Large intestine (tissue), 3 donors: ENCODE data around the gene EPHA5. TPM values are rescaled to one million over a fixed set of nuclear protein-coding genes. Genes with fewer than 3 reads are reported as not detected.

Experiments
- DNase-seq, 2 donors: peaks; one replicate each; pipeline versions ENCODE4 v3.0.0 to v3.0.0-alpha.2; 2013
- H3K27ac ChIP-seq: one replicate; pipeline ENCODE4 v1.5.1; 2013; ENCODE audit warnings: low read length
- H3K27me3 ChIP-seq: 2 replicates; pipeline ENCODE4 v1.6.1; 2013; ENCODE audit warnings: low read length; ENCODE audit not compliant: control insufficient read depth, insufficient read depth
- H3K36me3 ChIP-seq: 2 replicates; pipeline ENCODE4 v1.6.1; 2013; ENCODE audit warnings: low read length; ENCODE audit not compliant: control insufficient read depth, insufficient read depth
- H3K4me1 ChIP-seq: one replicate; pipeline ENCODE4 v1.6.1; 2013; ENCODE audit warnings: low read length; ENCODE audit not compliant: control insufficient read depth, insufficient read depth
- H3K4me3 ChIP-seq: one replicate; pipeline ENCODE4 v1.5.1; 2013; ENCODE audit warnings: low read length
- H3K9me3 ChIP-seq: one replicate; pipeline ENCODE4 v1.6.1; 2013; ENCODE audit warnings: mild to moderate bottlenecking, low read depth, low read length, moderate library complexity; ENCODE audit not compliant: control insufficient read depth
- WGBS: methylation state at CpG from one replicate; pipeline ENCODE4 v1.1.5; 2013; ENCODE audit warnings: low lambda C conversion rate; ENCODE audit not compliant: insufficient coverage; 5-methylcytosine and 5-hydroxymethylcytosine counted together
- polyA plus RNA-seq: library from polyadenylated mRNA; unstranded; fragments of 120-200 nt; gene quantifications from one replicate; pipeline ENCODE4 v1.2.1, GENCODE V29; 2013

The EPHA5 gene
- polyA plus RNA-seq, 1 donor, result 0.72 TPM

DNA sequence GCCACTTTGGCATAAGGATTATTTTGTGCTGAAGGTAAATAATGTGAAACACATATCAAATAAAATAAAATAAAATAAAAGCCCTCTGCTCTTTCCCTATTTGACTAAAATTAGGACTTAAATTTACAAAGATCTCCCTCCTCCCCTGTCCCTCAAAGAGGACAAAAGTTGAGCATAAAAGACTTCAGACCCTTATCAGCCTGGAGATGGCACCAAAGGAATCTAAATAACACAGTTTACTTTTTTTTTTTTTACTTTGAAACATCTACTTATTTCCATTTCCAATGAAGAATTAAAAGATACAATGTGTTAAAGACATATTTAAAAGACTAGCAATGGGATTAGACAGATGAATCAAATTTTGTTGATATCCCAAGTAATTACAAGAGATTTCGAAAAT lies 89.7 kb downstream of the EPHA5 start:
- Histone ChIP-seq H3K27ac (no peak overlapping the region), H3K4me3 (no peak overlapping the region), H3K27me3 (no peaks in the 10 kb centered on the region), H3K9me3 (no peaks in the 10 kb centered on the region), H3K36me3 (no peaks in the 10 kb centered on the region), H3K4me1 (no peaks in the 10 kb centered on the region)
- no peak for DNase-seq
- 100% methylated on average over 1 of the region's 1 CpG for WGBS

DNA sequence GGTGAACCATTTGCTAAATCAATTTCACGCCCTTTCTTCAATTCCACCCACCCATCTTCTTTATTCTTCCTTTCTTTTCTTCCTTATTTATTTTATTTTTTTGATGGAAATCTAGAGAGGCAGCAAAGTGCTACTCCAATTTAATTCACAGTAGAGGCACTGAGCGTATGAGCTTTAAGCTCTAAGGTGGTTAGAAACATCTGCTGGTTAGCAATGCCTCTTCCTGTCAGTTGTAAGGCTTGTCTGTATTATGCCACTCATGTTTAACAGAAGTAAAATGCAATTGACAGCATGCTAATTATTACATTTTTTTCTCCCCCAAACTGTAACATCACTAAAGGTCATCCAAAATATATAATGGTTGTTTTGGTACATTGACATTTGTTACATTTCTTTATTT lies 103.8 kb downstream of the EPHA5 start:
- H3K27me3 ChIP-seq, result no peaks in the 10 kb centered on the region
- no peaks in the 10 kb centered on the region for H3K4me1 ChIP-seq
- H3K27ac ChIP-seq, result no peak overlapping the region
- H3K4me3 ChIP-seq, result no peak overlapping the region
- no peaks in the 10 kb centered on the region for H3K36me3 ChIP-seq
- no peak for DNase-seq
- no peaks in the 10 kb centered on the region for H3K9me3 ChIP-seq
- WGBS, result 64% methylated on average over 1 of the region's 2 CpGs

DNA sequence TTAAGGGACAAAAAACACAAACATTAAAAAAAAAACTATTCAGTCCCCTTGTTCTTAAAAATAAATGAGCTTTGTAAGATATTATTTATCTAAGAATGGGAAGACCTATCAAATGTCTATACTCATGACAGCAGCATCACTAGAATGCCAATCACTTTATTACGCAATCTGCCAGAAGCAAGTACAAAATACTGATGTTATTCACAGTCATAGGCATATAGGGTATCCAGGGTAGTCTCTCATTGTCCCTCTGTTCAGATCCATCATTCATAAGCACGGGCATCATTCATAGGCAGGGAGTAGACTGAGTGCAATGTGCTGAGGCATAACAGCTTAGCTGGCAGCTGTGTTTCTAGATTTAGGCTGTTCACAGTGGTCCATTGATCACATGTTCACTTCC lies 109.1 kb downstream of the EPHA5 start:
- no peak overlapping the region for H3K4me3 ChIP-seq
- no peak for DNase-seq
- no CpG with 5 or more reads among the region's 2 CpGs for WGBS
- H3K4me1 ChIP-seq, result no peaks in the 10 kb centered on the region
- H3K9me3 ChIP-seq, result no peaks in the 10 kb centered on the region
- no peaks in the 10 kb centered on the region for H3K36me3 ChIP-seq
- no peaks in the 10 kb centered on the region for H3K27me3 ChIP-seq
- no peak overlapping the region for H3K27ac ChIP-seq

DNA sequence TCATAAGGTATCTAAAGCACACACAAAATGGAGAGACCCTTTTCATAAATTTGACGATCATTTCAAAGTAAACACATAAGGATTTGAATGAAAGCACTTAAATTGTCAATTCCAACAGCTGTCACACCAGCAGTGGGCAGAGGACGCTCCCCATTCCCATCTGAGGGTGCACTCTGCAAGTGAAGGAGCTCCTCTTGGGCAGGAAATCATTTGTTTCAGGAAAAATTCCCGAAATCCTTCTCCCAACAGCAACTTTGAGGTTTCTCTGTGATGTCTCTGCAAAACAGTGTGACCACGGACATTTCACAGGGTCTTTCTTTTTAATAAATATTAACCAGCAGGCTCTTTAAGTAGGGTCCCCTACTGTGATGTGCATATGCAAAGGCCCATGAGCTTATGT lies 111.0 kb downstream of the EPHA5 start:
- Histone ChIP-seq H3K4me3 (no peak overlapping the region), H3K9me3 (no peaks in the 10 kb centered on the region), H3K27ac (no peak overlapping the region), H3K36me3 (no peaks in the 10 kb centered on the region), H3K27me3 (no peaks in the 10 kb centered on the region), H3K4me1 (no peaks in the 10 kb centered on the region)
- WGBS, result no CpG with 5 or more reads among the region's 4 CpGs
- no peak for DNase-seq

GRCh38 chr4:65552057-65552456 lies 118.2 kb downstream of the EPHA5 start:
- no peaks in the 10 kb centered on the region for H3K27me3 ChIP-seq
- no peak overlapping the region for H3K27ac ChIP-seq
- H3K4me3 ChIP-seq, result no peak overlapping the region
- H3K9me3 ChIP-seq, result no peaks in the 10 kb centered on the region
- DNase-seq, result no peak
- H3K4me1 ChIP-seq, result no peaks in the 10 kb centered on the region
- H3K36me3 ChIP-seq, result no peaks in the 10 kb centered on the region
- WGBS, result no CpG with 5 or more reads among the region's 8 CpGs

- H3K36me3 ChIP-seq, result no peaks in the 10 kb centered on the region
- no CpG with 5 or more reads among the region's 11 CpGs for WGBS
- no peaks in the 10 kb centered on the region for H3K27me3 ChIP-seq
- no peak overlapping the region for H3K4me3 ChIP-seq
- H3K27ac ChIP-seq, result no peak overlapping the region
- DNase-seq, result no peak
- no peaks in the 10 kb centered on the region for H3K4me1 ChIP-seq
- H3K9me3 ChIP-seq, result no peaks in the 10 kb centered on the region
Observed at GRCh38 chr4:65550500-65550899, 119.8 kb downstream of the EPHA5 start.

DNA sequence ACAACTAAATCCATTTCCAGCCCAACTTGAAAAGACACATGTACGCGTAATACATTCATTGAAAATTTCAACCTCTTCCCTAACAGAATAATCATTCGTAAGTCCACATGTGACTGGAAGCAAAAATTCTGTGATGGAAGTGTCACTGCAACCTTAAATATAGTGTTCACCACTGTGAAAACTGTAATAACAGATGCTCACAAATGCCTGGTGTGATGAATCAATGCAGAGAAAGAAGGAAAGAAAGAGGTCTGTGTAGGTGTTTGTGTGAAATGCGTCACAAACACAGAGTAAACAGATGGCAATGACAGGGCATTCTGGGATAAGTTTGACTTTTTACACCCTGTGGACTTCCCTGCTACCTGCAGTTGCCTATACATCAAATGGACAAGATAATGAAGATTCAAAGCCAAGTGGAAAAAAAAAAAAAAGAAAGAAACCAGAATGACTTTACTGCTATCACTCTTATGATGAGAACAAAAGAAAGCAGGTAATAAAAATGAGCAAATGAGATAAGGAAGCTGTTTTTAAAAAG lies 123.3 kb downstream of the EPHA5 start:
- H3K4me1 ChIP-seq, result no peaks in the 10 kb centered on the region
- no peaks in the 10 kb centered on the region for H3K9me3 ChIP-seq
- no CpG with 5 or more reads among the region's 4 CpGs for WGBS
- no peaks in the 10 kb centered on the region for H3K36me3 ChIP-seq
- no peaks in the 10 kb centered on the region for H3K27me3 ChIP-seq
- H3K27ac ChIP-seq, result no peak overlapping the region
- no peak for DNase-seq
- no peak overlapping the region for H3K4me3 ChIP-seq

DNA sequence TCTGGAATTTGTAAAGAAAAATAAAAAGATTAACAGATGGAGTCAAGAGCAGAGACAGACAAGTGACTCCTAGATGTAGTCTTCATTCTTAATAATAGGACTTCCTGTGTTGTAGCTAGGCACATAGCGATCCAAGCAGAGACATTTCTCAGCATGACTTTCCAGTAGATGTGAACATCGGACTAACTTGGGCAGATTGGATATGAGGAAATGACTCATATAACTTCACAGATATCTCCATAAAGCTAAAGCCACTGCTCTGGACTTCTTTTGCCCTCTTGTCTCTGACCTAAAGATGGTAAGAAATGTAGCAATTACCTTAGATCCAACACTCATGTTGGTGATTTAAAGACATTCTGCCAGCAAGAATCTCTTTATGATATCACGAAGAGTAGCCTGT lies 131.7 kb downstream of the EPHA5 start:
- no peak overlapping the region for H3K27ac ChIP-seq
- no peaks in the 10 kb centered on the region for H3K4me1 ChIP-seq
- H3K27me3 ChIP-seq, result no peaks in the 10 kb centered on the region
- DNase-seq, result no peak
- no peaks in the 10 kb centered on the region for H3K36me3 ChIP-seq
- no peaks in the 10 kb centered on the region for H3K9me3 ChIP-seq
- H3K4me3 ChIP-seq, result no peak overlapping the region
- no CpG with 5 or more reads among the region's 3 CpGs for WGBS

DNA sequence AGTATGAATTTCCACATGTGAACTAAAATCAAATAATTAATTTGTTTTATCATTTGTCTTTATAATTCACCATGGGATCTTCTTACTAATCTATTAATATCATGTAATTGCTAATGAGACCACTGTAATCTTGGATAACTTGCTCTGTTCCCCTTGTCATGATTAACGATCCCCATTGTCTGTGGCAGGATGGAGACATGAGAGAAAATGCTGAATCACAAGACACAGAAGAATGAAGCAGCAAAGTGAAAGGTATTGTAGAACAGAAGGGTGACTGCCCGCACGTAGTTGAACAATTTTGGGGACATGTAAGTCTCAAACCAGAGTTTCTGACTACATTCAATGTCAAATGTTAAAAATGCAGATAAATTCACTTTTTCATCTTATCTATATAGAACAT lies 135.2 kb downstream of the EPHA5 start:
- Histone ChIP-seq H3K4me1 (no peaks in the 10 kb centered on the region), H3K4me3 (no peak overlapping the region), H3K27me3 (no peaks in the 10 kb centered on the region), H3K27ac (no peak overlapping the region), H3K36me3 (no peaks in the 10 kb centered on the region), H3K9me3 (no peaks in the 10 kb centered on the region)
- DNase-seq, result no peak
- WGBS, result 32% methylated on average over 2 of the region's 3 CpGs

DNA sequence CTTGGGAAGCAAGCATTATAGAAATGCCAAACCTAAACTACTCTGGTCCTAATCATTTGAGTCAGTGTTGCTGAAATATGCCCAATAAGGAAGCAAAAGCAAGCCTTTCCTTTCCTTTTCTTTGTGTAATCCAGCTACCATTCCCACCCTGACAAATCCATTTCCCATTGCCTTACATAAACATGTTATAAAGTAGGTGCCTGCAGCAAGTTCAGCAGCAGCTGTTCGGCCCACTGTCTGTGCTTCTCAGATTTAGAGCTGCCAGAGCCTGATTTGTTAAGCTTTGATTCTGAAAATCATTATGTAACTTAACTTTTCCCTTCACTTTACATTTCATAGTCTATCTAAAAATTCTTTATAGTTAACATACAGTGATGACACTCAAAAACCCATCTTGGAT lies 148.6 kb downstream of the EPHA5 start:
- WGBS, result no CpG with 5 or more reads among the region's 1 CpG
- no peaks in the 10 kb centered on the region for H3K27me3 ChIP-seq
- no peak for DNase-seq
- H3K27ac ChIP-seq, result no peak overlapping the region
- no peaks in the 10 kb centered on the region for H3K36me3 ChIP-seq
- H3K4me3 ChIP-seq, result no peak overlapping the region
- H3K4me1 ChIP-seq, result no peaks in the 10 kb centered on the region
- no peaks in the 10 kb centered on the region for H3K9me3 ChIP-seq

- no peaks in the 10 kb centered on the region for H3K9me3 ChIP-seq
- DNase-seq, result no peak
- H3K4me1 ChIP-seq, result no peaks in the 10 kb centered on the region
- no peak overlapping the region for H3K27ac ChIP-seq
- no peak overlapping the region for H3K4me3 ChIP-seq
- 68% methylated on average over 2 of the region's 2 CpGs for WGBS
- H3K36me3 ChIP-seq, result no peaks in the 10 kb centered on the region
- no peaks in the 10 kb centered on the region for H3K27me3 ChIP-seq
Observed at GRCh38 chr4:65515646-65516045, 154.6 kb downstream of the EPHA5 start.
